ENCODE data around the gene POM121L2. TPM values are rescaled to one million over a fixed set of nuclear protein-coding genes. Genes with fewer than 3 reads are reported as not detected.

The POM121L2 gene
- polyA plus RNA-seq, 1 donor from 2014 or later = not detected

- Histone ChIP-seq H3K27ac (ENCODE audit: low read length) (no peak overlapping the region), H3K9me2 (ENCODE audit: insufficient read depth, low read length) (no peaks in the 10 kb centered on the region), H3K36me3 (ENCODE audit: insufficient read depth, low read length) (no peaks in the 10 kb centered on the region), H3F3A (ENCODE audit: insufficient read depth, low read length, poor library complexity, severe bottlenecking) (no peaks in the 10 kb centered on the region), H2AFZ (ENCODE audit: low read depth, low read length) (no peak overlapping the region), H3K9me3 (ENCODE audit: low read length) (no peaks in the 10 kb centered on the region), H4K20me1 (ENCODE audit: insufficient read depth) (no peaks in the 10 kb centered on the region), H3K9ac (ENCODE audit: low read length) (no peak overlapping the region), H3K4me3 (ENCODE audit: low read length) (no peak overlapping the region), H3K4me2 (ENCODE audit: low read length) (no peak overlapping the region), H3K27me3 (ENCODE audit: insufficient read depth, low read depth, low read length) (peaks cover 50% of the 10 kb centered on the region), H3K79me2 (replicated peaks; ENCODE audit: insufficient read depth, low read length) (no peaks in the 10 kb centered on the region)
- TF ChIP-seq MXI1 (conservative IDR thresholded peaks at IDR 0.05; ENCODE audit: poor library complexity, severe bottlenecking) = no peak
Measured at GRCh38 chr6:27275025-27275956, 36.8 kb downstream of the POM121L2 start.

- Histone ChIP-seq H3K27ac (ENCODE audit: low read length) (no peak overlapping the region), H3K27me3 (ENCODE audit: insufficient read depth, low read depth, low read length) (peaks cover 35% of the 10 kb centered on the region), H3K79me2 (replicated peaks; ENCODE audit: insufficient read depth, low read length) (no peaks in the 10 kb centered on the region), H2AFZ (ENCODE audit: low read depth, low read length) (no peak overlapping the region), H3K9me3 (ENCODE audit: low read length) (no peaks in the 10 kb centered on the region), H3F3A (ENCODE audit: insufficient read depth, low read length, poor library complexity, severe bottlenecking) (no peaks in the 10 kb centered on the region), H3K9ac (ENCODE audit: low read length) (no peak overlapping the region), H3K36me3 (ENCODE audit: insufficient read depth, low read length) (no peaks in the 10 kb centered on the region), H3K4me2 (ENCODE audit: low read length) (no peak overlapping the region), H3K4me3 (ENCODE audit: low read length) (no peak overlapping the region), H4K20me1 (ENCODE audit: insufficient read depth) (no peaks in the 10 kb centered on the region), H3K9me2 (ENCODE audit: insufficient read depth, low read length) (no peaks in the 10 kb centered on the region)
- TF ChIP-seq TAF1 (IDR thresholded peaks at IDR 0.05; ENCODE audit: low read depth) (no peak), RAD21 (conservative IDR thresholded peaks at IDR 0.05) (no peak), EP300 (conservative IDR thresholded peaks at IDR 0.05; ENCODE audit: poor library complexity, severe bottlenecking) (no peak), POLR2AphosphoS5 (IDR thresholded peaks at IDR 0.05) (no peak), CTCF (IDR thresholded peaks at IDR 0.05; ENCODE audit: poor library complexity, severe bottlenecking) (no peak), EZH2 (IDR thresholded peaks at IDR 0.05; ENCODE audit: borderline replicate concordance, insufficient read depth, low read length, poor library complexity, severe bottlenecking) (no peak), SMC3 (conservative IDR thresholded peaks at IDR 0.05; ENCODE audit: poor library complexity) (no peak), MXI1 (conservative IDR thresholded peaks at IDR 0.05; ENCODE audit: poor library complexity, severe bottlenecking) (no peak), REST (IDR thresholded peaks at IDR 0.05; ENCODE audit: borderline replicate concordance) (no peak)
Measured at GRCh38 chr6:27273783-27274182, 38.3 kb downstream of the POM121L2 start.

All from neural cell (in vitro differentiated cells).